T-helper 1 cell treated with Interleukin-12 subunit alpha and Interleukin-12 subunit beta and Interleukin-4 antibody, amounts not matched to agents 30 ng/mL and 1 ng/mL, for 36 hours (primary cell): ENCODE measurements around the gene RPRD1B. TPM values are rescaled to one million over a fixed set of nuclear protein-coding genes. Genes with fewer than 3 reads are reported as not detected.
"Not testable (repeated sequence)": the region's sequence is repeated elsewhere in the genome, so short reads cannot be mapped to it uniquely, and the experiment has no call there.

Experiments used
- intact Hi-C: fragments of 100-400 bp; cut with micrococcal nuclease; formaldehyde crosslinking; loops from one replicate; pipeline ENCODE4 v1.15.1; 2024
- total RNA-seq: library from RNA; stranded (reverse); gene quantifications from 2 replicates; pipeline ENCODE4 v1.2.3, GENCODE V29; 2022

RPRD1B gene
- total RNA-seq, 1 donor from 2014 or later: 51.9 TPM

- intact Hi-C loops: loop anchor here (1.0 to 5.0 kb wide), 2 partner anchors 21 to 73 kb away; partner anchors contain the start of gene TGM2
Measured at GRCh38 chr20:38094373-38094891, 60.9 kb downstream of the RPRD1B start.

DNA sequence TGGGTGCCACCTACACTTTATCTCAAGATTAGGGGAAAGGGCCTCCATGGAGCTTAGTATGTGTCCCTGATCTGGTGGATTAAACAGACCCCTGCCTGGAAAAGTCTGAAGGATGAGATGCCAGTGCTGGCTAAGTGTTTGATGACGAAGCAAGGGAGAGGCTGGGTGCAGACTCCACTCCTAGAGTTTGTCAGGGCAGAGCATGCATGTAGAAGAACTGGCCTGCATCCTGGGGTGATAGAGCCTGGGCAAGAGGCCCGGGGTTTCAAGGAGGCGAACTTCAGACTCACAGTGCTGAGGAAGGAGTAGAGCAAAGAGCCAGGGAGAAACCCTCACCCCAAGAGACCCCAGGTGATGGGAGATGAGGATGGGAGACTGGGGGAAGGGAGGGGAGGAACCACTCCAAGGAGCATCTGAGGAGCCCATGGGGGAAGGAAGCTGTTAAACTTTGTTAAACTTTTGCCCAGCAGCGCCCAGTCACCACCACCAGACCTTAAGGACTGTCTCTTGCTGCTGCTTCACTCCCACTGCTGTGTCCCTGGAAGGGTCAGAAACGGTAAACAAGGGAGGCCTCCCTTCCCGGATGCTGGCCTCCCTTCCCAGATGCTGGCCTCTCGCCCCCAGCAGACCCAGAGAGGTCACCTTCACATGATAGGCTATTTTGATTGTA lies 61.6 kb downstream of the RPRD1B start:
- intact Hi-C loops: no loop called here

DNA sequence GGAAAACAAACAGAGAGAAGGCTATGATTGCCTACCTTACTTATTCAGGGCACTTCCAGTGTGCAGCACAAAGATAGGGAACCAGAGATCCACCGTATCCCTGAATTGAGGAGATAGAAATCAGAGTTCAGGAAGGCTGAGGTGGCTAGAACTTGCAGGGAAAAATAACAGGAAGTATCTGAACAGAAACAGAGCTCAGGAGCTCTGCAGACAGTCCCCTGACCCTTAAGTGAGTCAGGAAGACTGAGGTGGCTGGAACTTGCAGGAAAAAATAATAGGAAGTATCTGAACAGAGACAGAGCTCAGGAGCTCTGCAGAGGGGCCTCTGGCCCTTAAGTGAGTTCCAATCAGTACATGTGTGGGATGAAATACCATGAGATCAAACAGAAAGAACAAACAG lies 65.4 kb downstream of the RPRD1B start:
- intact Hi-C loops: no loop called here

DNA sequence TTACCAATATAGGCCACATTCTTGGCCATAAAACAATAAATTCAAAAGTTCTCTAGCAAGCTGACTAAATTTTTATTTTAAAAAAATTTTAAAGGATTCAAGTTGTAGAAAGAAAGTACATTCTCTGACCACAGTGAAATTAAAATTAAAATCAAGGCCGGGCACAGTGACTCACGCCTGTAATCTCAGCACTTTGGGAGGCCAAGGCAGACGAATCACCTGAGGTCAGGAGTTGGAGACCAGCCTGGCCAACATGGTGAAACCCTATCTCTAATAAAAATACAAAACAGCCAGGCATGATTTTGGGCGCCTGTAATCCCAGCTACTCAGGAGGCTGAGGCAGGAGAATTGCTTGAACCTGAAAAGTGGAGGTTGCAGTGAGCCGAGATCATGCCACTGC lies 68.7 kb downstream of the RPRD1B start:
- intact Hi-C loops: not testable (repeated sequence)

DNA sequence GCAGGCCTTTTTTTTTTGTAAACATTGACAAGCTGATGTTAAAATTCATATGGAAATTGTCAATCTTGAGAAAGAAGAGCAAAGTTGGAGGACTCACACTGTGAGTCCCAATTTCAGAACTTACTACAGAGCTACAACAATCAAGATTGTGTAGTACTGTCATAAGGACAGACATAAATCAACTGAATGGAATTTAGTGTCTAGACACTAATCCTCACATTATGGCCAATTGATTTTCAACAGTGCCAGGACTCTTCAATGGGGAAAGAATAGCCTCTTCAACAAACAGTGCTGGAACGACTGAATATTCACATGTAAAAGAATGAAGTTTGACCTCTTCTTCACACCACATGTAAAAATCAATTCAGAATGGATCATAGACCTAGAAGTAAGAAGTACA lies 70.7 kb downstream of the RPRD1B start:
- intact Hi-C loops: no loop called here

DNA sequence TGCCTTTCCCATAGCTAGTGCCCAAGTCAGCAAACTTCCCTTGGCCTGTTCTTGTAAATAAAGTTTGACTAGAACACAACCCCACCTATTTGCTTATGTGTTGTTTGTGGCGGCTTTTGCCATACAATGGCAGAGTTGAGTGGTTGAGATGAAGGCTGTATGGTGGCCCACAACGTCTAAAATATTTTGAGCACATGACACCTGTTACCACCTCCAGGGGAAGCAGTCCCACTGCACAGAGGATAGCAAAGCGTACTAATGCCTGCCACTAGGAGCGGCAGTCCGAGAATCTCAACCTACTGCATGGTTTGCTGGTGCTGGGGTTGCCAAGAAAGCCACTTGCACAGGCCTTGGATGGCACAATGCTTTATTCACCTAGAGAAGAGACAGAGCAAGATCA lies 72.9 kb downstream of the RPRD1B start:
- intact Hi-C loops: no loop called here

DNA sequence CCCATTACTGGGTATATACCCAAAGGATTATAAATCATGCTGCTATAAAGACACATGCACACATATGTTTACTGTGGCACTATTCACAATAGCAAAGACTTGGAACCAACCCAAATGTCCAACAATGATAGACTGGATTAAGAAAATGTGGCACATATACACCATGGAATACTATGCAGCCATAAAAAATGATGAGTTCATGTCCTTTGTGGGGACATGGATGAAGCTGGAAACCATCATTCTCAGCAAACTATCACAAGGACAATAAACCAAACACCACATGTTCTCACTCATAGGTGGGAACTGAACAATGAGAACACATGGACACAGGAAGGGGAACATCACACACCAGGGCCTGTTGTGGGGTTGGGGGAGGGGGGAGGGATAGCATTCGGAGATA lies 73.8 kb downstream of the RPRD1B start:
- intact Hi-C loops: not testable (repeated sequence)

DNA sequence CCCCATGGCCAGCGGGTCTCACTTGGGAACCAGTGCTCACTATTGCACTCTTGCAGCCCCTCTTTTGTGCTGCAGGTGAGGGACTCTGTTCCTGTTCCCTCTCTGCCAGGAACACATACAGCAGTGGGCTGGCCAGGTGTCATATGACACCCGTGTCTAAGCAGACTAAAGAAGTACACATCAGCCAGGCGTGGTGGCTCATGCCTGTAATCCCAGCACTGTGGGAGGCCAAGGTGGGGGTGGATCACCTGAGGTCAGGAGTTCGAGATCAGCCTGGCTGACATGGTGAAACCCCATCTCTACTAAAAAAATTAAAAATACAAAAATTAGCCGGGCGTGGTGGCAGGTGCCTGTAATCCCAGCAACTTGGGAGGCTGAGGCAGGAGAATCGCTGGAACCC lies 74.4 kb downstream of the RPRD1B start:
- intact Hi-C loops: not testable (repeated sequence)

DNA sequence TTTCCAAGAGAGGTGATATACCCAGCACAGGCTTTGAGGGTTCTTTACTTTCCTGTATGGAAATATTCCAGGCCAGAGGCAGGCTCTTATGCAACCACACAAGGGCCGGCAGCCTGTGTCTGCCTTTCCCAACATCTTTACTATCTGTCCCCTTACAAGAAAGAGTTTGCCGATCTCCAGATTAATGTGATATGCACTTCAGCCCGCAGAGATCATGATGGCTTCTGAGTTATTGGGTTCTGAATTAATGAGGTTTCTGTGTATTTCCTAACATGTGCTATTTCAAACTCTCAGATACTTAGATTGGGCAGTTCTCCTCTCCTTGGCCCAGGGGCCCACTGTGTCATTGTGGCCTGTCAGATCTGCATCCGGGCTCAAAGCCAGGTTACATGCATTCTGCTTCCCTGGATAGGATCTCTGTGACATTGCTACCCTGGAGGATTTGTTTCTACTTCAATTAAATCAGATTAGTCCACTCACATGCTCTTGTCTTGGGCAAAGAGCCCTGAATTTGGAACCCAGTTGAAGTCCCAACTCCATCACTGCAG lies 75.0 kb downstream of the RPRD1B start:
- intact Hi-C loops: no loop called here

DNA sequence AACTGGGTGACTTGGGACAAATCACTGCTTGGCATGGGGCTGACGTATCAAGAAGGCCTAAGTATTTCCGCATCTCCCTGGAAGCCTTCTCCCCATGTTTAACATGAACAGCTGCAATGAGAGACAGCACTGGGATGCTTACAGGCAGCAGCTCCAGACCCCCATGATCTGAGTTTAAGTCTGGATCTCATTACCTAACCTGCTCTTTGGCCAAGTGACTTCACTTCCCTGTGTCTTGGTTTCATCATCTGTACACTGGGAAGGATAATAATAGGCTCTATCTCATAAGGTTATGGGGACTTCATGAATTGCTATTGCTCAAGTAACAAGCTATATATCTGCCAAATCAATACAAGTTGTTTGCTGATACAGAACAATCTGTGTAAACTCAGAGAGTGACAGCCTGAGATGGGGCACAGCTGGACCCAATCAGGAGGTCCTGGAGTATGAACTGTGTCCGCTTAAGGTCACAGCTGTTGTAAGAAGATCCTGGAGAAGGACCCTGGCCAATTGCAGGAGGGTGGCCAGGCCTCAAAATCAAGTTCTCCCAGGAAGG lies 75.5 kb downstream of the RPRD1B start:
- intact Hi-C loops: no loop called here

DNA sequence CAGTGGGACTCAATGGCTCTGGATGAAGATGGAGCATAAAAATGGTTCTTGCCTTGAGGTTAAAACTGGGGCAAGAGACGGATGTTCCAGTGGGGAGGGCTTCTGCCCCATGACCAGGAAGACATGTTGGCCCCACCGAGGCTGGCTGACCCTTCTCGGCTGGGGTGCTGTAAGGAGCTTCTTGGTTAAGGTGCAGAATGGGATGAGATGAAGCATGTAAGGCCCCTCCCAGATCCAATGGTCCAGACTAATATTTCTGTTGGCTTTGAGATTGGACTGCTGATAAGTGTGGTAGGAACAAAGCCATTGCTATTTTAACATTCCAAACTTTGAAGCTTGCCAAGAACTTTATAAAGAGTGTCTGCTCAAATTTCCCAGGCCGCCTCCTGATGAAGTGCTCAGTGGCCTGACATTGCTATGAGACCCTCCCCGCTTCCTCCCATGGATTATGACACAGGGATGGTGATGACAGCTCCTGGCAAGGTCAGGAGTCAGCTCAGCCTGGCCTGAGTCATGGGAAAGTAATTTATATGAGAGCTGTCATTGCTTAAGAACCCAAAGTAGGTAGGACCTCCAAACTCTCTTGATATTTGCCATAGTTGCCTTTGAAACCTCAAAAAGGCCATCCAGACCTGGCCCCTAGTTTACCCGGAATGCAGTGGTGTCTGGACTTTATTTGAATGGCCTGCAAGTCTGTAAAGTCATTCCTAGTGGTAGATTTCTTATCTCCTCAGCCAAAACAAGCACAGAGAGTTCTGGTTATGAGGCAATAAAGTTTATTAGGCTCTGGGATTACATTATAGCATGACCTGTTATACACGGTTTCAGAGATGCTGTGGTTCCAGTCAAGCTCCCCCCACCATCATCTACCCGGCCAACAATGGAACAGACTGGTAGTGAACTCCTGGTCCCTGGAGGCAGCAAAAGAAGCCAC lies 76.3 kb downstream of the RPRD1B start:
- intact Hi-C loops: no loop called here

GRCh38 chr20:38110525-38111178 lies 77.1 kb downstream of the RPRD1B start:
- intact Hi-C loops: no loop called here

DNA sequence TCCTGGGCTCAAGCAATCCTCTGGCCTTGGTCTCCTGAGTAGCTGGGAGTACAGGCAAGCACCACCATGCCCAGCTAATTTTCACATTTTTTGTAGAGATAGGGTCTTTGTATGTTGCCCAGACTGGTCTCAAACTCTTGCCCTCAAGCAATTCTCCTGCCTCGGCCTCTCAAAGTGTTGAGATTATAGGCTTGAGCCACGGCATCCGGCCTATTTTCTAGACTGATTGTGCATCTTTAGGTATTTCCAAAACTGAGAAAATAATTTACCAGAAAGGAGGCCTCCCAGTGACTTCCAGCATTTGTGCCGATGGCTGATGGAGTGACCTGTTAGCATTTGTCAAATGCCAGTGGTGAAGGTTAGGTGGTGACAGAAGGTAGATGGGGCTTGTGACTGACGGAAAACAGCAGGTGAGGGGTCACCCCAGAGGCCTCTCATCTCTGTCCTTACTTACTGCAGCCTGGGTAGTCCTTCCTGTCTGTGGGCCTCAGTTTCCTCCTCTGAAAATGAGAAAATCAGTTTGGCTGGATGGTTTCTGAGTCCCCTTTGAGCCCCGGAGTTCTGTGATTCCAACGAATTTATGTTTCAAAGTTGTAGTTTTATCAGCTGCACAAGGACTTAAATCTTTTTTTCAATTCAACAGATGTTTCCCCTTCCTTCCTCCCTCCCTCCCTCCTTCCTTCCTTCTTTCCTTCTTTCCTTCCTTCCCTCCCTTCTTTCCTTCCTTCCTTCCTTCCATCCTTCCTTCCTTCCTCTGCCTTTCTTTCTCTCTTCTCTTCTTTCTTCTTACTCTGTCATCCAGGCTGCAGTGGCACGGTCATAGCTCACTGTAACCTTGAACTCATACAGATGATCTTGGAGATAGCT lies 78.1 kb downstream of the RPRD1B start:
- intact Hi-C loops: no loop called here

- intact Hi-C loops: no loop called here
Measured at GRCh38 chr20:38112261-38112929, 78.8 kb downstream of the RPRD1B start.

GRCh38 chr20:38112930-38113294 lies 79.4 kb downstream of the RPRD1B start:
- intact Hi-C loops: loop anchor here (1.0 kb wide), 2 partner anchors 52 to 108 kb away; partner anchors contain the start of gene TGM2

DNA sequence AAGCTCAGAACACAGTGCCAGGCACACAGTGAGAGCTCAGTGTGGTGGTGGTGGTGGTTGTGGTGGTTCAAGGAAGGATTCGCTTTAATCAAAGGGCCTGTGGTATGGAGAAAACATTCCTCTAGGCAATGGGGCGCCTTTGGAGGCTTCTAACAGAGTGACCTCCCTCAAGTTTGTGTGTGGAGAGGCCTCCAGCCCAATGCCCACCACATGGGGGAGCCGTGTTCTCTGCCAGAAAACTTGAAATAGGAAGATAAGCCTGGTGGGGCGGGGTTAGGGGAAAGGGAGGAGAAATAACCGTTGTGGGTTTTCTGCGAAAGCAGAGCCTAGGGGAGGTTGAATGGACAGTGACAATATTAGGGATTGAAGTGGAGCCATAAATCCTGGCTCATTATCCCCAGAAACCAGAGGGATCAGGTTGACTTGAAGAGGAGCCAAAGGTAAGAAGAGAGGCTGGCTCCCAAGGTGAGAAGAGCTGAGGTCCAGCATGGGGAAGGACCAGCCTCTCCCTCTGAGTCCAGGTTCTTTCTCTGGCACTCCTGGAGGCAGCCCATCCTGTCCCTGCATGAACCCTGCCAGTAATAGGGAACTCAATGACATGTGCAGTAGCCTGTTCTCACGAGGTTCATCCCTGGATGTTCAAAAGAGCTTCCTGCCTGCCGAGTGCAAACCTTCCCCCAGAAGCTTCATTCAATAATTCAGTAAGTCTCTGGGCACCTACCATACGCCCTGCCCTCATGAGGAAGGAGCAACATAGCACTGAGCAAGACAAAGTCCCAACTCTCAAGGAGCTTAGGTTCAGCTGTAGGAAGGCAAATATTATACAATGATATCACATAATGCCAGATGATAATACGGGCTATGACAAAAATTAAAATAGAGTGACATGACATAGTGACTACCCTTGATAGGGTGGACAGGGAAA lies 80.1 kb downstream of the RPRD1B start:
- intact Hi-C loops: loop anchor here (1.0 kb wide), 2 partner anchors 52 to 108 kb away; partner anchors contain the start of gene TGM2

DNA sequence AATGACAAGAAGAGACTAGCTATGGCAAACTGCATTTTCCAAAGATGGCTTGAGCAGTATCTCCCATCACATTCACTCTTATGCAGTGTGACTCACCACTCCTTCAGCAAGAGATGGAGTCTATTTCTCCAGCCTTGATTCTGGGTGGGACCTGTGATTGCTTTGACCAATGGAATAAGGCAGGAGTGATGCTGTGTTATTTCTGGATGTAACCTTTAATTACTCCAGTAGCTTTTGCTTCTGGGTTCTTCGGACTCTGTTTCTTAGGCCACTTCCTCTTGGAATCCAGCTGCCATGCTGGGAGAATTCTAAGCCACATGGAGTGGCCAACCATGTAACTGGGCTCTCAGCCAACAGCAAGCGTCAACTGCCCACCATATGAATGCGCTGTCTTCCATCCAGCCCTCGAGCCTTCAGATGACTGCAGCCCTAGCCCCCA lies 80.8 kb downstream of the RPRD1B start:
- intact Hi-C loops: no loop called here

DNA sequence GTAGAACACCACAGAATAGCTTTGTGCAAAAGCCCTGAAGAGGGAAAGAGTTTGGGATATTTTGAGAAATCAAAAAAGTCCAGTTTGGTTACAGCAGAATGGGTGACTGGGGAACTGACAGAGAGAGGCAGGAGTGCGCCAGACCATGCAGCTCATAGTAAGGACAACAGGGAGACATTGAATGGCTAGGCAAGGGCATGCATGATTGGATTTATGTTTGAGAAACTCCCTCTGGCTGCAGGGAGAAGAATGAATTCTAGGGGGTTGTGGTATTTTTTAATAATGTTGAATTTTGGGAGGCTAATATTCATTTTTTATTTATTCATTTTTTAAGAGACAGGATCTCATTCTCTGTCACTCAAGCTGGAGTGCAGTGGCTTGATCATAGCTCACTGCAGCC lies 81.7 kb downstream of the RPRD1B start:
- intact Hi-C loops: no loop called here
